GM20431 (cell line): Measurements from ENCODE around the gene RAPGEF4.

ENCODE experiments used
- in situ Hi-C: fragments of 300-500 bp; cut with MseI, MboI; formaldehyde crosslinking; loops from one replicate; pipeline ENCODE4 v1.15.0; 2020; ENCODE audit warnings: low sequenced_read_pairs; ENCODE audit not compliant: unreplicated experiment

Gene RAPGEF4

GRCh38 chr2:172977270-172978062 lies 241.8 kb downstream of the RAPGEF4 start:
- in situ Hi-C loops = no loop called here

- in situ Hi-C loops = no loop called here
Observed at GRCh38 chr2:172978063-172978383, 242.4 kb downstream of the RAPGEF4 start.

- in situ Hi-C loops = no loop called here
Observed at GRCh38 chr2:172985139-172985892, 249.7 kb downstream of the RAPGEF4 start.

- in situ Hi-C loops = no loop called here
Observed at GRCh38 chr2:172986040-172986439, 250.4 kb downstream of the RAPGEF4 start.

GRCh38 chr2:172988728-172989127 lies 253.1 kb downstream of the RAPGEF4 start:
- in situ Hi-C loops = no loop called here

- in situ Hi-C loops = no loop called here
Observed at GRCh38 chr2:172991031-172991430, 255.4 kb downstream of the RAPGEF4 start.

- in situ Hi-C loops = no loop called here
Observed at GRCh38 chr2:172993139-172993538, 257.5 kb downstream of the RAPGEF4 start.

- in situ Hi-C loops = no loop called here
Observed at GRCh38 chr2:172993931-172994717, 258.5 kb downstream of the RAPGEF4 start.

- in situ Hi-C loops = no loop called here
Observed at GRCh38 chr2:172994864-172995263, 259.2 kb downstream of the RAPGEF4 start.

GRCh38 chr2:172995323-172996244 lies 259.9 kb downstream of the RAPGEF4 start:
- in situ Hi-C loops = no loop called here

- in situ Hi-C loops = no loop called here
Observed at GRCh38 chr2:172996387-172996961, 260.8 kb downstream of the RAPGEF4 start.

GRCh38 chr2:172997031-172997430 lies 261.4 kb downstream of the RAPGEF4 start:
- in situ Hi-C loops = no loop called here

GRCh38 chr2:172998547-172999272 lies 263.1 kb downstream of the RAPGEF4 start:
- in situ Hi-C loops = no loop called here

- in situ Hi-C loops = no loop called here
Observed at GRCh38 chr2:172999641-173000386, 264.2 kb downstream of the RAPGEF4 start.

GRCh38 chr2:173001664-173002604 lies 266.3 kb downstream of the RAPGEF4 start:
- in situ Hi-C loops = no loop called here

- in situ Hi-C loops = no loop called here
Observed at GRCh38 chr2:173002751-173003541, 267.3 kb downstream of the RAPGEF4 start.
